K562 (cell line): ENCODE data around the gene GLIPR2. TPM values are rescaled to one million over a fixed set of nuclear protein-coding genes. Genes with fewer than 3 reads are reported as not detected.

Experiments used
- DACH1 ChIP-seq: fragments of 450-650 bp; IDR thresholded peaks from 2 replicates; pipeline ENCODE4 v1.6.1; 2018; ENCODE audit not compliant: partially characterized antibody
- HIVEP1 ChIP-seq: fragments of 250-450 bp; sonication (Bioruptor Pico); IDR thresholded peaks from 2 replicates; pipeline ENCODE4 v1.4.0; 2020; ENCODE audit warnings: mild to moderate bottlenecking
- MAFF ChIP-seq: IDR thresholded peaks from 2 replicates; pipeline ENCODE4 v1.6.1; 2012; ENCODE audit warnings: low read length, improper control_type of control experiment
- NFIC ChIP-seq: fragments of 450-650 bp; IDR thresholded peaks from 2 replicates; pipeline ENCODE4 v1.6.1; 2017; ENCODE audit warnings: mild to moderate bottlenecking, inconsistent platforms
- XRCC4 ChIP-seq: IDR thresholded peaks from one replicate; pipeline ENCODE4 v1.6.1; 2011; ENCODE audit not compliant: insufficient read depth, insufficient read length; ENCODE audit errors: extremely low read depth
- ZNF512 ChIP-seq: IDR thresholded peaks from 2 replicates; pipeline ENCODE4 v1.6.1; 2016; ENCODE audit warnings: missing genetic modification characterization, missing compliant biosample characterization
- polyA plus RNA-seq, 8 experiments: library from polyadenylated mRNA; depleted of rRNA in 4 of 8; stranded (reverse) in 5 of 8; unstranded in 3 of 8; fragments of >200 nt; fragmentation: Nextera tagmentation in 2 of 8; fragmentation: Illumina TruSeq in 1 of 8; extraction: Ambion mirVana in 2 of 8; extraction: Trizol in 1 of 8; gene quantifications; 2 replicates each; pipeline versions ENCODE4 v1.2.1 to v1.2.3, GENCODE V29; 2011 to 2014; ENCODE audit warnings: inconsistent platforms in 1 of 8, missing spikeins in 1 of 8
- total RNA-seq, 7 experiments: library from RNA; depleted of rRNA in 6 of 7; stranded (reverse); fragments of >200 nt in 6 of 7; fragmentation: Illumina TruSeq in 2 of 7; extraction: Trizol in 2 of 7; gene quantifications; 2 replicates each; pipeline versions ENCODE4 v1.2.1 to v1.2.3, GENCODE V29; 2011 to 2021; ENCODE audit warnings: low replicate concordance in 1 of 7
- TF ChIP-seq, protein P1 (sequence below), 2 experiments: fragments of 450-650 bp in 1 of 2; sonication (generic) in 1 of 2; formaldehyde crosslinking in 1 of 2; IDR thresholded peaks; 2 replicates each; pipeline versions ENCODE4 v1.7.1 to v1.9.0; 2016 to 2022; ENCODE audit warnings: inconsistent platforms in 1 of 2, mild to moderate bottlenecking in 1 of 2, missing genetic modification reagents in 1 of 2
- TF ChIP-seq, protein P2 (sequence below), 3 experiments: fragments of 200-800 bp in 1 of 3; sonication (Bioruptor generic) in 1 of 3; sonication (generic) in 1 of 3; formaldehyde crosslinking in 1 of 3; IDR thresholded peaks; 2 replicates each; pipeline versions ENCODE4 v1.6.1 to v1.8.0; 2016 to 2022; ENCODE audit warnings: mild to moderate bottlenecking in 2 of 3, missing compliant biosample characterization in 2 of 3, missing genetic modification characterization in 2 of 3, missing genetic modification reagents in 1 of 3
- TF ChIP-seq, protein P3 (sequence below): sonication (generic); formaldehyde crosslinking; IDR thresholded peaks from 2 replicates; pipeline ENCODE4 v1.8.0; 2022; ENCODE audit warnings: missing genetic modification reagents, mild to moderate bottlenecking, moderate library complexity, borderline replicate concordance

The GLIPR2 gene
- total and polyA plus RNA-seq, 9 of the 15 experiments (the other 6 are each of a cell fraction or from before 2014, with no cell fraction given), result 1.4 to 8.8 (median 2.9) TPM

GRCh38 chr9:36207546-36208012, 71.0 kb downstream of the GLIPR2 start (continued):
- TF ChIP-seq, protein P1, sequence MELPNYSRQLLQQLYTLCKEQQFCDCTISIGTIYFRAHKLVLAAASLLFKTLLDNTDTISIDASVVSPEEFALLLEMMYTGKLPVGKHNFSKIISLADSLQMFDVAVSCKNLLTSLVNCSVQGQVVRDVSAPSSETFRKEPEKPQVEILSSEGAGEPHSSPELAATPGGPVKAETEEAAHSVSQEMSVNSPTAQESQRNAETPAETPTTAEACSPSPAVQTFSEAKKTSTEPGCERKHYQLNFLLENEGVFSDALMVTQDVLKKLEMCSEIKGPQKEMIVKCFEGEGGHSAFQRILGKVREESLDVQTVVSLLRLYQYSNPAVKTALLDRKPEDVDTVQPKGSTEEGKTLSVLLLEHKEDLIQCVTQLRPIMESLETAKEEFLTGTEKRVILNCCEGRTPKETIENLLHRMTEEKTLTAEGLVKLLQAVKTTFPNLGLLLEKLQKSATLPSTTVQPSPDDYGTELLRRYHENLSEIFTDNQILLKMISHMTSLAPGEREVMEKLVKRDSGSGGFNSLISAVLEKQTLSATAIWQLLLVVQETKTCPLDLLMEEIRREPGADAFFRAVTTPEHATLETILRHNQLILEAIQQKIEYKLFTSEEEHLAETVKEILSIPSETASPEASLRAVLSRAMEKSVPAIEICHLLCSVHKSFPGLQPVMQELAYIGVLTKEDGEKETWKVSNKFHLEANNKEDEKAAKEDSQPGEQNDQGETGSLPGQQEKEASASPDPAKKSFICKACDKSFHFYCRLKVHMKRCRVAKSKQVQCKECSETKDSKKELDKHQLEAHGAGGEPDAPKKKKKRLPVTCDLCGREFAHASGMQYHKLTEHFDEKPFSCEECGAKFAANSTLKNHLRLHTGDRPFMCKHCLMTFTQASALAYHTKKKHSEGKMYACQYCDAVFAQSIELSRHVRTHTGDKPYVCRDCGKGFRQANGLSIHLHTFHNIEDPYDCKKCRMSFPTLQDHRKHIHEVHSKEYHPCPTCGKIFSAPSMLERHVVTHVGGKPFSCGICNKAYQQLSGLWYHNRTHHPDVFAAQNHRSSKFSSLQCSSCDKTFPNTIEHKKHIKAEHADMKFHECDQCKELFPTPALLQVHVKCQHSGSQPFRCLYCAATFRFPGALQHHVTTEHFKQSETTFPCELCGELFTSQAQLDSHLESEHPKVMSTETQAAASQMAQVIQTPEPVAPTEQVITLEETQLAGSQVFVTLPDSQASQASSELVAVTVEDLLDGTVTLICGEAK (IDR thresholded peaks at IDR 0.05), result no peak
- TF ChIP-seq, protein P1 (CRISPR knock-in tag; IDR thresholded peaks at IDR 0.05), result no peak
- TF ChIP-seq XRCC4 (no peak), MAFF (peak; percentile 58; the same call in 1 of the 2 replicates), NFIC (no peak), ZNF512 (no peak), HIVEP1 (CRISPR knock-in tag) (no peak), DACH1 (no peak)
- TF ChIP-seq, protein P2, sequence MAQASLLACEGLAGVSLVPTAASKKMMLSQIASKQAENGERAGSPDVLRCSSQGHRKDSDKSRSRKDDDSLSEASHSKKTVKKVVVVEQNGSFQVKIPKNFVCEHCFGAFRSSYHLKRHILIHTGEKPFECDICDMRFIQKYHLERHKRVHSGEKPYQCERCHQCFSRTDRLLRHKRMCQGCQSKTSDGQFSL (CRISPR knock-in tag; IDR thresholded peaks at IDR 0.05), result no peak
- TF ChIP-seq, protein P2 (tag; IDR thresholded peaks at IDR 0.05), result no peak
- TF ChIP-seq, protein P3, sequence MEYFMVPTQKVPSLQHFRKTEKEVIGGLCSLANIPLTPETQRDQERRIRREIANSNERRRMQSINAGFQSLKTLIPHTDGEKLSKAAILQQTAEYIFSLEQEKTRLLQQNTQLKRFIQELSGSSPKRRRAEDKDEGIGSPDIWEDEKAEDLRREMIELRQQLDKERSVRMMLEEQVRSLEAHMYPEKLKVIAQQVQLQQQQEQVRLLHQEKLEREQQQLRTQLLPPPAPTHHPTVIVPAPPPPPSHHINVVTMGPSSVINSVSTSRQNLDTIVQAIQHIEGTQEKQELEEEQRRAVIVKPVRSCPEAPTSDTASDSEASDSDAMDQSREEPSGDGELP (CRISPR knock-in tag), result no peak
